Stimulated activated memory B cell treated with anti-CD40 and anti-IgM and Interleukin-4, amounts not matched to agents 10 μg/mL and 1 μg/mL and 100 μg/mL, for 72 hours (primary cell): ENCODE data around the gene CSTPP1.
A peak's percentile ranks its signal among the peaks of the same experiment; 100 is the strongest.

Source experiments
- ATAC-seq: fragments of 150-1000 bp; cut with Tn5 transposase; 2 replicates; pipeline ENCODE4 v1.10.0; 2021
- H3K27ac Mint-ChIP-seq: one replicate; pipeline ENCODE4 v1.8.0; 2022; ENCODE audit warnings: mild to moderate bottlenecking, mixed read lengths
- H3K27me3 Mint-ChIP-seq: one replicate; pipeline ENCODE4 v1.8.0; 2022; ENCODE audit warnings: mixed read lengths
- H3K36me3 Mint-ChIP-seq: one replicate; pipeline ENCODE4 v1.8.0; 2022; ENCODE audit warnings: mixed read lengths
- H3K4me1 Mint-ChIP-seq: one replicate; pipeline ENCODE4 v1.8.0; 2022; ENCODE audit warnings: mixed read lengths
- H3K4me3 Mint-ChIP-seq: one replicate; pipeline ENCODE4 v1.8.0; 2022; ENCODE audit warnings: mild to moderate bottlenecking, moderate library complexity, mixed read lengths
- H3K9me3 Mint-ChIP-seq: one replicate; pipeline ENCODE4 v1.8.0; 2022; ENCODE audit warnings: mixed read lengths

Gene CSTPP1

GRCh38 chr11:47147681-47148080, 211.1 kb downstream of the CSTPP1 start:
- no peak overlapping the region for H3K27ac Mint-ChIP-seq
- no peak for ATAC-seq

GRCh38 chr11:47148270-47148669, 211.7 kb downstream of the CSTPP1 start:
- Mint-ChIP-seq H3K27ac (no peak overlapping the region), H3K36me3 (peaks cover 11% of the 10 kb centered on the region)

More at GRCh38 chr11:47147681-47148080, 211.1 kb downstream of the CSTPP1 start:
- peaks cover 11% of the 10 kb centered on the region for H3K36me3 Mint-ChIP-seq
- no peak overlapping the region for H3K4me3 Mint-ChIP-seq
- H3K9me3 Mint-ChIP-seq: no peaks in the 10 kb centered on the region
- H3K4me1 Mint-ChIP-seq: peaks cover 16% of the 10 kb centered on the region
- H3K27me3 Mint-ChIP-seq: no peaks in the 10 kb centered on the region

GRCh38 chr11:47148903-47149531, 212.5 kb downstream of the CSTPP1 start:
- H3K27ac Mint-ChIP-seq: no peak overlapping the region
- H3K9me3 Mint-ChIP-seq: no peaks in the 10 kb centered on the region
- peaks cover 11% of the 10 kb centered on the region for H3K36me3 Mint-ChIP-seq
- H3K27me3 Mint-ChIP-seq: no peaks in the 10 kb centered on the region
- peaks cover 24% of the 10 kb centered on the region for H3K4me1 Mint-ChIP-seq
- no peak overlapping the region for H3K4me3 Mint-ChIP-seq
- no peak for ATAC-seq

More at GRCh38 chr11:47148270-47148669, 211.7 kb downstream of the CSTPP1 start:
- H3K27me3 Mint-ChIP-seq: no peaks in the 10 kb centered on the region
- no peaks in the 10 kb centered on the region for H3K9me3 Mint-ChIP-seq
- no peak for ATAC-seq
- H3K4me1 Mint-ChIP-seq: peaks cover 22% of the 10 kb centered on the region
- H3K4me3 Mint-ChIP-seq: no peak overlapping the region

- H3K9me3 Mint-ChIP-seq: no peaks in the 10 kb centered on the region
- peaks cover 11% of the 10 kb centered on the region for H3K36me3 Mint-ChIP-seq
- H3K27ac Mint-ChIP-seq: no peak overlapping the region
- peaks cover 28% of the 10 kb centered on the region for H3K4me1 Mint-ChIP-seq
- H3K27me3 Mint-ChIP-seq: no peaks in the 10 kb centered on the region
- no peak overlapping the region for H3K4me3 Mint-ChIP-seq
- ATAC-seq: no peak
Measured at GRCh38 chr11:47149782-47150181, 213.2 kb downstream of the CSTPP1 start.

GRCh38 chr11:47152126-47152952, 215.8 kb downstream of the CSTPP1 start:
- no peak overlapping the region for H3K27ac Mint-ChIP-seq
- H3K4me1 Mint-ChIP-seq: peaks cover 36% of the 10 kb centered on the region
- no peak overlapping the region for H3K4me3 Mint-ChIP-seq
- peaks cover 11% of the 10 kb centered on the region for H3K36me3 Mint-ChIP-seq
- H3K9me3 Mint-ChIP-seq: no peaks in the 10 kb centered on the region
- H3K27me3 Mint-ChIP-seq: no peaks in the 10 kb centered on the region
- ATAC-seq: no peak

- Mint-ChIP-seq H3K36me3 (peaks cover 5% of the 10 kb centered on the region), H3K4me3 (no peak overlapping the region), H3K27me3 (no peaks in the 10 kb centered on the region), H3K4me1 (peaks cover 36% of the 10 kb centered on the region), H3K27ac (no peak overlapping the region), H3K9me3 (no peaks in the 10 kb centered on the region)
- peak; percentile 64 for ATAC-seq
Measured at GRCh38 chr11:47152953-47153950, 216.7 kb downstream of the CSTPP1 start.

GRCh38 chr11:47154616-47155570, 218.3 kb downstream of the CSTPP1 start:
- Mint-ChIP-seq H3K27me3 (no peaks in the 10 kb centered on the region), H3K4me3 (no peak overlapping the region), H3K9me3 (no peaks in the 10 kb centered on the region), H3K27ac (peak overlapping the region; percentile 51), H3K36me3 (no peaks in the 10 kb centered on the region), H3K4me1 (peaks cover 36% of the 10 kb centered on the region)
- peak; percentile 50 for ATAC-seq

GRCh38 chr11:47155879-47156278, 219.3 kb downstream of the CSTPP1 start:
- no peaks in the 10 kb centered on the region for H3K27me3 Mint-ChIP-seq
- no peaks in the 10 kb centered on the region for H3K9me3 Mint-ChIP-seq
- H3K27ac Mint-ChIP-seq: no peak overlapping the region
- no peak for ATAC-seq
- no peak overlapping the region for H3K4me3 Mint-ChIP-seq
- H3K36me3 Mint-ChIP-seq: no peaks in the 10 kb centered on the region
- H3K4me1 Mint-ChIP-seq: peaks cover 36% of the 10 kb centered on the region

- H3K27ac Mint-ChIP-seq: no peak overlapping the region
- no peak for ATAC-seq
- H3K4me1 Mint-ChIP-seq: peaks cover 33% of the 10 kb centered on the region
- H3K4me3 Mint-ChIP-seq: no peak overlapping the region
- H3K36me3 Mint-ChIP-seq: no peaks in the 10 kb centered on the region
- H3K9me3 Mint-ChIP-seq: no peaks in the 10 kb centered on the region
- H3K27me3 Mint-ChIP-seq: no peaks in the 10 kb centered on the region
Measured at GRCh38 chr11:47156333-47156732, 219.8 kb downstream of the CSTPP1 start.

- no peaks in the 10 kb centered on the region for H3K9me3 Mint-ChIP-seq
- H3K36me3 Mint-ChIP-seq: peaks cover 4% of the 10 kb centered on the region
- peaks cover 32% of the 10 kb centered on the region for H3K4me1 Mint-ChIP-seq
- H3K27me3 Mint-ChIP-seq: no peaks in the 10 kb centered on the region
- no peak overlapping the region for H3K27ac Mint-ChIP-seq
- no peak overlapping the region for H3K4me3 Mint-ChIP-seq
- ATAC-seq: no peak
Measured at GRCh38 chr11:47156951-47157350, 220.4 kb downstream of the CSTPP1 start.

GRCh38 chr11:47157805-47158204, 221.2 kb downstream of the CSTPP1 start:
- no peak overlapping the region for H3K27ac Mint-ChIP-seq
- ATAC-seq: no peak
- peaks cover 25% of the 10 kb centered on the region for H3K4me1 Mint-ChIP-seq
- H3K36me3 Mint-ChIP-seq: peaks cover 10% of the 10 kb centered on the region
- no peaks in the 10 kb centered on the region for H3K27me3 Mint-ChIP-seq
- H3K4me3 Mint-ChIP-seq: no peak overlapping the region
- no peaks in the 10 kb centered on the region for H3K9me3 Mint-ChIP-seq

- Mint-ChIP-seq H3K27me3 (no peaks in the 10 kb centered on the region), H3K36me3 (peaks cover 10% of the 10 kb centered on the region), H3K4me1 (peaks cover 21% of the 10 kb centered on the region), H3K27ac (no peak overlapping the region), H3K4me3 (no peak overlapping the region), H3K9me3 (no peaks in the 10 kb centered on the region)
- no peak for ATAC-seq
Measured at GRCh38 chr11:47158242-47158641, 221.7 kb downstream of the CSTPP1 start.

- no peak overlapping the region for H3K27ac Mint-ChIP-seq
- no peaks in the 10 kb centered on the region for H3K9me3 Mint-ChIP-seq
- H3K36me3 Mint-ChIP-seq: peaks cover 29% of the 10 kb centered on the region
- no peaks in the 10 kb centered on the region for H3K27me3 Mint-ChIP-seq
- no peak for ATAC-seq
- H3K4me1 Mint-ChIP-seq: peaks cover 7% of the 10 kb centered on the region
- H3K4me3 Mint-ChIP-seq: no peak overlapping the region
Measured at GRCh38 chr11:47160753-47161133, 224.2 kb downstream of the CSTPP1 start.

- peaks cover 7% of the 10 kb centered on the region for H3K4me1 Mint-ChIP-seq
- H3K9me3 Mint-ChIP-seq: no peaks in the 10 kb centered on the region
- H3K27ac Mint-ChIP-seq: no peak overlapping the region
- ATAC-seq: peak; percentile 83
- H3K36me3 Mint-ChIP-seq: peaks cover 34% of the 10 kb centered on the region
- no peak overlapping the region for H3K4me3 Mint-ChIP-seq
- H3K27me3 Mint-ChIP-seq: no peaks in the 10 kb centered on the region
Measured at GRCh38 chr11:47161134-47161854, 224.7 kb downstream of the CSTPP1 start.
